Activated B cell treated with CpG ODN at 0.5 μM for 24 hours (primary cell): Measurements from ENCODE around the gene NIFK. TPM values are rescaled to one million over a fixed set of nuclear protein-coding genes. Genes with fewer than 3 reads are reported as not detected.
"Not testable (repeated sequence)": the region's sequence is repeated elsewhere in the genome, so short reads cannot be mapped to it uniquely, and the experiment has no call there.

Source experiments
- ATAC-seq: fragments of 200-7000 bp; cut with Tn5 transposase; one replicate; pipeline ENCODE4 v1.10.0; 2021; ENCODE audit warnings: low read depth, mild to moderate bottlenecking, moderate library complexity
- CTCF ChIA-PET: fragments of 350-600 bp; sonication (Branson Sonifier 250); formaldehyde crosslinking; loops from one replicate; lab custom pipeline; 2021; ENCODE audit warnings: antibody characterized with exemption; lab: Charles Lee
- POLR2A ChIA-PET: fragments of 350-600 bp; sonication (Branson Sonifier 250); formaldehyde crosslinking; loops from one replicate; lab custom pipeline; 2021; ENCODE audit warnings: antibody characterized with exemption; lab: Charles Lee
- DNase-seq: peaks from one replicate; pipeline ENCODE4 v3.0.0; 2022
- H3K27ac Mint-ChIP-seq: one replicate; pipeline ENCODE4 v1.8.0; 2020; ENCODE audit warnings: mixed read lengths
- H3K27me3 Mint-ChIP-seq: one replicate; pipeline ENCODE4 v1.8.0; 2021; ENCODE audit warnings: mixed read lengths
- H3K36me3 Mint-ChIP-seq: one replicate; pipeline ENCODE4 v1.8.0; 2021; ENCODE audit warnings: low read depth, mixed read lengths
- H3K4me1 Mint-ChIP-seq: one replicate; pipeline ENCODE4 v1.8.0; 2021; ENCODE audit warnings: mixed read lengths
- H3K4me3 Mint-ChIP-seq: one replicate; pipeline ENCODE4 v1.8.0; 2020; ENCODE audit warnings: mild to moderate bottlenecking, mixed read lengths
- H3K9me3 Mint-ChIP-seq: one replicate; pipeline ENCODE4 v1.8.0; 2020; ENCODE audit warnings: mixed read lengths
- intact Hi-C: fragments of 100-400 bp; cut with micrococcal nuclease; formaldehyde crosslinking; loops from one replicate; pipeline ENCODE4 v1.15.1; 2024
- total RNA-seq: library from RNA; stranded (reverse); gene quantifications from 2 replicates; pipeline ENCODE4 v1.2.3, GENCODE V29; 2022
- TF ChIP-seq, protein P1 (sequence below): fragments of 200-600 bp; IDR thresholded peaks from one replicate; pipeline ENCODE4 v1.8.0; 2022; ENCODE audit warnings: antibody characterized with exemption, mild to moderate bottlenecking

NIFK gene
- total RNA-seq, 1 donor from 2014 or later: 86.4 TPM

DNA sequence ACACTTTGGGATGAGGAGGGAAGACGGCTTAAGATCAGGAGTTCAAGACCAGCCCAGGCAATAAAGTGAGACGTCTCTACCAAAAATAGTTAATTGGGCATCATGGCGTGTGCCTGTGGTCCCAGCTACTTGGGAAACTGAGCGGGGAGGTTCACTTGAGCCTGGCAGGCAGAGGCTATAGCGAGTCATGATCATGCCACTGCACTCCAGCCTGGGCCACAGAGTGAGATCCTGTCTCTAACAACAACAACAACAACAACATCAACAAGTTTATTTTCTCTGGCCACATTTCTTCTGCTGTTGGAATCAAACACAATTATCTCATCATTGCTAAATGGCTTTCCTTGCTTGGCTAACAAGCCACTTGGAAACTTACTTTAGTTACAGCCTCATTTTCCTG, 13.4 kb downstream of the NIFK start:
- Mint-ChIP-seq H3K4me1 (peaks cover 3% of the 10 kb centered on the region), H3K9me3 (no peaks in the 10 kb centered on the region), H3K36me3 (peaks cover 28% of the 10 kb centered on the region), H3K4me3 (no peak overlapping the region), H3K27me3 (no peaks in the 10 kb centered on the region), H3K27ac (no peak overlapping the region)
- ATAC-seq (no peak), DNase-seq (no peak)
- POLR2A ChIA-PET: no interaction called here
- intact Hi-C loops: no loop called here
- TF ChIP-seq, protein P1, sequence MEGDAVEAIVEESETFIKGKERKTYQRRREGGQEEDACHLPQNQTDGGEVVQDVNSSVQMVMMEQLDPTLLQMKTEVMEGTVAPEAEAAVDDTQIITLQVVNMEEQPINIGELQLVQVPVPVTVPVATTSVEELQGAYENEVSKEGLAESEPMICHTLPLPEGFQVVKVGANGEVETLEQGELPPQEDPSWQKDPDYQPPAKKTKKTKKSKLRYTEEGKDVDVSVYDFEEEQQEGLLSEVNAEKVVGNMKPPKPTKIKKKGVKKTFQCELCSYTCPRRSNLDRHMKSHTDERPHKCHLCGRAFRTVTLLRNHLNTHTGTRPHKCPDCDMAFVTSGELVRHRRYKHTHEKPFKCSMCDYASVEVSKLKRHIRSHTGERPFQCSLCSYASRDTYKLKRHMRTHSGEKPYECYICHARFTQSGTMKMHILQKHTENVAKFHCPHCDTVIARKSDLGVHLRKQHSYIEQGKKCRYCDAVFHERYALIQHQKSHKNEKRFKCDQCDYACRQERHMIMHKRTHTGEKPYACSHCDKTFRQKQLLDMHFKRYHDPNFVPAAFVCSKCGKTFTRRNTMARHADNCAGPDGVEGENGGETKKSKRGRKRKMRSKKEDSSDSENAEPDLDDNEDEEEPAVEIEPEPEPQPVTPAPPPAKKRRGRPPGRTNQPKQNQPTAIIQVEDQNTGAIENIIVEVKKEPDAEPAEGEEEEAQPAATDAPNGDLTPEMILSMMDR: no peak
- CTCF ChIA-PET: no interaction called here

DNA sequence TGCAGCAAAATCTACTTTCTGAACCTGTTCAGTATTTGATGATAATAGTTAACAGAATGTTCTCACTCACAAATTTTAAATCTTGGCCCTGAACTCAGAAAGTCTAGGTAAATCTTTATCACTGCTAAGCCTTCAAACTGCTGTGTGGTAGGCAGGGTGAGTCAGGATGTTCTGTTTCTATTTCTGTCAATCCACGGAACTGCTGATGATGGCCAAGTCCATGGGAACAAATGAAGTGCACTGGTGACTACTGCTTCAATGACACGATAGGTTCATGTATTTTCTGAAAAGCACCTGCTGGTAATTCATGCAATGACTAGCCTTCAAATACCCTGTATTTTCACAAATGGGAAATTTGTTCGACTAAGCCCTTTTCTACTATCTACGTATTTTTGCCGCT, 14.2 kb downstream of the NIFK start:
- CTCF ChIA-PET: no interaction called here
- peaks cover 3% of the 10 kb centered on the region for H3K4me1 Mint-ChIP-seq
- DNase-seq: no peak
- TF ChIP-seq, protein P1: no peak
- H3K4me3 Mint-ChIP-seq: no peak overlapping the region
- H3K9me3 Mint-ChIP-seq: no peaks in the 10 kb centered on the region
- POLR2A ChIA-PET: interaction anchor here (0.9 kb wide), 1 partner anchor 192 kb away, joined by 5 read pairs; the partner anchor contains the start of gene RNU4ATAC
- no peak overlapping the region for H3K27ac Mint-ChIP-seq
- no peak for ATAC-seq
- no peaks in the 10 kb centered on the region for H3K27me3 Mint-ChIP-seq
- intact Hi-C loops: no loop called here
- H3K36me3 Mint-ChIP-seq: peaks cover 20% of the 10 kb centered on the region

DNA sequence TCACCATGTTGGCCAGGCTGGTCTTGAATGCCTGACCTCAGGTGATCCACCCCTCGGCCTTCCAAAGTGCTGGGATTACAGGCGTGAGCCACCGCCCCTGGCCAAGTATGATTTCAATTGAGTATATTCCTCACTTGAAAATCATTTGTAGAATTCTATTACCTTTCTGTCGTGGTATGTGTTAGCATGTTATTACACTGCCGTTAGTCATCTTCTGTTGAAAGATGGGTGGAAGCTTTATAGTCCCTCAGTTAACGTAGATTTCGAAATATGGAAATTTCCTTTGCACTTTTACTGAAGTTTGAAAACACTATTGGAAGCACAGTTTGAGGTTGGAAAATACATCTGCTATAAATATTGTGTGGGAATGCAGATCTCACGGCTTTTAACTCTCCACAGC, 14.7 kb downstream of the NIFK start:
- ATAC-seq: no peak
- TF ChIP-seq, protein P1: no peak
- peaks cover 16% of the 10 kb centered on the region for H3K36me3 Mint-ChIP-seq
- ChIA-PET POLR2A (interaction anchor here (0.9 kb wide), 1 partner anchor 191 kb away, joined by 5 read pairs; the partner anchor contains the start of gene RNU4ATAC), CTCF (interaction anchor here (1.4 kb wide), 1 partner anchor 191 kb away, joined by 3 read pairs; the partner anchor contains the start of gene RNU4ATAC)
- no peaks in the 10 kb centered on the region for H3K27me3 Mint-ChIP-seq
- intact Hi-C loops: no loop called here
- no peaks in the 10 kb centered on the region for H3K9me3 Mint-ChIP-seq
- H3K27ac Mint-ChIP-seq: no peak overlapping the region
- no peak for DNase-seq
- H3K4me1 Mint-ChIP-seq: peaks cover 3% of the 10 kb centered on the region
- no peak overlapping the region for H3K4me3 Mint-ChIP-seq

DNA sequence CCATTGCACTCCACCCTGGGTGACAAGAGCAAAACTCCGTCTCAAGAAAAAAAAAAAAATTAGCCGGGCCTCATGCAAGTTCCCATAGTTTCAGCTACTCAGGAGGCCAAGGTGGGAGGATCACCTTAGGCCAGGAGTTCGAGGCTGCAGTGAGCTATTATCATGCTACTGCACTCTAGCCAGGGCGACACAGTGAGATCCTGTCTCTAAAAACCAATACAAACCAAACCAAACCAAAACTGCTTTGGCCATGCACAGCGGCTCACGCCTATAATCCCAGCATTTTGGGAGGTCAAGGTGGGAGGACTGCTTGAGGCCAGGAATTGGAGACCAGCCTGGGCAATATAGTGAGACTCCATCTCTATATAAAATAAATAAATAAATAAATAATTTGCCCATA, 19.1 kb downstream of the NIFK start:
- Mint-ChIP-seq H3K4me3 (no peak overlapping the region), H3K4me1 (peaks cover 3% of the 10 kb centered on the region), H3K9me3 (no peaks in the 10 kb centered on the region), H3K36me3 (no peaks in the 10 kb centered on the region), H3K27ac (no peak overlapping the region), H3K27me3 (no peaks in the 10 kb centered on the region)
- ChIA-PET POLR2A (interaction anchor here (2.7 kb wide), 1 partner anchor 187 kb away, joined by 29 read pairs; the partner anchor contains the start of gene RNU4ATAC), CTCF (interaction anchor here (1.0 to 3.6 kb wide), 4 partner anchors 185 to 315 kb away, joined by 3 to 40 read pairs (median 4); partner anchors contain the start of gene RNU4ATAC)
- intact Hi-C loops: no loop called here
- DNase-seq (no peak), ATAC-seq (no peak)
- TF ChIP-seq, protein P1: no peak

DNA sequence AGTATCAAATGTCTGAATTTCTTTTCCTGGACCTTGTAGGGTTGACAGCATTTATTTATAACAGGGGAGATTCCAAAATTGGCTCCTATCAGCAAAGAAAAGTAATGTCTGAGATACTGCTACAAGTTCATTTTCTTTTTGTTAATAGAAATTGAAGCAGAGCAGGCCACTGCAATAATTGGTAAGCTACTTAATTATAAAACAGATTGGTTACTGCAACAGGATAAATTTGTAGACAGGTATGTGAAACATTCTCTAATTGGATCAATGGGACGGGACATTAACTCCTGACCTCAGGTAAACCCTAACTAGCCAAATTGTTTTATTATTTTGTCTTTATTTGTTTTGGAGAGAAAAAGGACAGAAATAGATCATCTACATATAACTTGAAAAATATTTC, 20.5 kb downstream of the NIFK start:
- TF ChIP-seq, protein P1: no peak
- intact Hi-C loops: no loop called here
- POLR2A ChIA-PET: interaction anchor here (0.8 kb wide), 1 partner anchor 186 kb away, joined by 3 read pairs; the partner anchor contains the start of gene RNU4ATAC

DNA sequence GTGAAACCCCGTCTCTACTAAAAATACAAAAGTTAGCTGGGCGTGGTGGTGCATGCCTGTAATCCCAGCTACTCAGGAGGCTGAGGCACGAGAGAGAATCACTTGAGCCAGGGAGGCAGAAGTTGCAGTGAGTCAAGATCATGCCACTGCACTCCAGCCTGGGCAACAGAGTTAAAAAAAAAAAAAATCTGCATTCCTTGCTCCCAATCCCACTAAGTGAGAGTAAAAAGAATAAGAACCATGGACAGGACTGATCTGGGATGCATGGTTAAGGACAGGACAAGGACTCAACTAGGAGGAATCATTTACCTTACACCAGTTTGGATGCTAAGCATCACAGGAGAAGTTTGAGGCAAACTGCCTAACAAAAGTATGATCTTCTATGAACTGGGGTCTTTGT, 25.2 kb downstream of the NIFK start:
- CTCF ChIA-PET, H3K4me1 Mint-ChIP-seq, H3K27me3 Mint-ChIP-seq, POLR2A ChIA-PET, H3K9me3 Mint-ChIP-seq, H3K36me3 Mint-ChIP-seq, intact Hi-C loops, ATAC-seq, H3K27ac Mint-ChIP-seq, H3K4me3 Mint-ChIP-seq, DNase-seq: not testable (repeated sequence)

More for the DNA sequence above, 20.5 kb downstream of the NIFK start:
- CTCF ChIA-PET: interaction anchor here (1.0 to 1.4 kb wide), 3 partner anchors 119 to 313 kb away, joined by 3 to 5 read pairs (median 3); no protein-coding TSS in a partner anchor
- Mint-ChIP-seq H3K9me3 (no peaks in the 10 kb centered on the region), H3K36me3 (no peaks in the 10 kb centered on the region), H3K4me1 (peaks cover 3% of the 10 kb centered on the region), H3K27ac (no peak overlapping the region), H3K4me3 (no peak overlapping the region), H3K27me3 (no peaks in the 10 kb centered on the region)
- ATAC-seq: no peak
- no peak for DNase-seq
